Lower lobe of right lung (tissue), 2 donors: ENCODE measurements around the gene CMTM3. TPM values are rescaled to one million over a fixed set of nuclear protein-coding genes. Genes with fewer than 3 reads are reported as not detected.
"Not testable (repeated sequence)": the region's sequence is repeated elsewhere in the genome, so short reads cannot be mapped to it uniquely, and the experiment has no call there.

Source experiments
- ATAC-seq, 2 donors: fragments of 200-7000 bp; cut with Tn5 transposase; one replicate each; pipeline ENCODE4 v1.9.1; 2020 to 2022; ENCODE audit warnings: mild to moderate bottlenecking in 2 of 2, moderate library complexity in 2 of 2
- DNase-seq: peaks from one replicate; pipeline ENCODE4 v3.0.0-alpha.2; 2020
- H3K27ac ChIP-seq: fragments of 200-600 bp; one replicate; pipeline ENCODE4 v1.8.0; 2022
- H3K27me3 ChIP-seq: fragments of 200-600 bp; one replicate; pipeline ENCODE4 v1.8.0; 2022; ENCODE audit warnings: low read depth
- H3K36me3 ChIP-seq: fragments of 200-600 bp; one replicate; pipeline ENCODE4 v1.8.0; 2022; ENCODE audit warnings: mild to moderate bottlenecking
- H3K4me1 ChIP-seq: fragments of 200-600 bp; one replicate; pipeline ENCODE4 v1.8.0; 2022
- H3K4me3 ChIP-seq: fragments of 200-600 bp; one replicate; pipeline ENCODE4 v1.8.0; 2022; ENCODE audit warnings: mild to moderate bottlenecking
- H3K9me3 ChIP-seq: fragments of 200-600 bp; one replicate; pipeline ENCODE4 v1.8.0; 2022
- intact Hi-C: fragments of 100-400 bp; cut with DNase I; formaldehyde crosslinking; loops from one replicate; pipeline ENCODE4 v1.11.0; 2022
- total RNA-seq: library from RNA; stranded (reverse); fragmentation: NEBNext Ultra II Directional; extraction: Animal tissue kit (Norgen Biotek cat#: 25700); gene quantifications from one replicate; pipeline ENCODE4 v1.2.1, GENCODE V29; 2021
- TF ChIP-seq, protein P1 (sequence below): fragments of 200-600 bp; IDR thresholded peaks from one replicate; pipeline ENCODE4 v1.8.0; 2022; ENCODE audit warnings: antibody characterized with exemption, mild to moderate bottlenecking
- donor health status: DM: no; HTN: yes; CAD: no; lungs with severe emphysema.

CMTM3 gene
- total RNA-seq, 1 donor from 2014 or later, result 35.8 TPM

DNA sequence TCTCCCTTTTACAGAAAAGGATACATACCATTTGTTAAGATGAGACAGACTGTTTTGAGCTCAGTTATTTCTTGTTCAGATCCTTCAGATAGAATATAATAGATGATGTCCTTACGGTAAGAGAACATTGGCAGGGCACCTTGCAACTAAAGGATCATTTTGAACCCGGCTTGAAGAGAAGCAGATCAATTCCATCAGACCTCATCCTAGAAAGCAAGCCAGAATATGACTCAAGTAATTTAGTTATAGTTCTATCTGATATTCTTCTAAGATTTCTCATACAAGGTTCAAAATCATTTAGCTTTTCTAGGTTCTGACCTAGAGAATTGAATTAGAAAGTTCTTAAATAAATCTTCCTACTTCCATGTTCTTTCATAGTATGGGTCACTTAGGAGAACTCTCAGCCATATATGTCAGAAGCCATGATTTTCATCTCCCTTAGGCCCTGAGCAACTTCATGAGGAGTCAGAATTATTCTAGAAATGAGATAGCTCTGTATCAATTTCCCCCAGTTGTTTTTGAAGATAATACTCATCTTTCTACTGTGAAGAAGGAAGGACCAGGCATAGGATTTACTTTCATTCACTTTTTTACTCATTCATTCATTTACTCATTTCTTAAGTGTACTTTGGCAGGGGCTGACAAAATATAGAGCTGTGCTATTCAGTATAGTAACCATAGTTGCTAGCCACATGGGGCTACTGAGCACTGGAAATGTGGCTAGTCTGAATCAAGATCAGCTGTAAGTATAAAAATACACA is 40.8 kb upstream of the CMTM3 start:
- Histone ChIP-seq H3K36me3 (peaks cover 61% of the 10 kb centered on the region), H3K9me3 (no peaks in the 10 kb centered on the region), H3K4me3 (no peak overlapping the region), H3K4me1 (peaks cover 6% of the 10 kb centered on the region), H3K27ac (no peak overlapping the region), H3K27me3 (no peaks in the 10 kb centered on the region)
- intact Hi-C loops, result no loop called here
- DNase-seq (no peak), ATAC-seq (no peak)
- TF ChIP-seq, protein P1, sequence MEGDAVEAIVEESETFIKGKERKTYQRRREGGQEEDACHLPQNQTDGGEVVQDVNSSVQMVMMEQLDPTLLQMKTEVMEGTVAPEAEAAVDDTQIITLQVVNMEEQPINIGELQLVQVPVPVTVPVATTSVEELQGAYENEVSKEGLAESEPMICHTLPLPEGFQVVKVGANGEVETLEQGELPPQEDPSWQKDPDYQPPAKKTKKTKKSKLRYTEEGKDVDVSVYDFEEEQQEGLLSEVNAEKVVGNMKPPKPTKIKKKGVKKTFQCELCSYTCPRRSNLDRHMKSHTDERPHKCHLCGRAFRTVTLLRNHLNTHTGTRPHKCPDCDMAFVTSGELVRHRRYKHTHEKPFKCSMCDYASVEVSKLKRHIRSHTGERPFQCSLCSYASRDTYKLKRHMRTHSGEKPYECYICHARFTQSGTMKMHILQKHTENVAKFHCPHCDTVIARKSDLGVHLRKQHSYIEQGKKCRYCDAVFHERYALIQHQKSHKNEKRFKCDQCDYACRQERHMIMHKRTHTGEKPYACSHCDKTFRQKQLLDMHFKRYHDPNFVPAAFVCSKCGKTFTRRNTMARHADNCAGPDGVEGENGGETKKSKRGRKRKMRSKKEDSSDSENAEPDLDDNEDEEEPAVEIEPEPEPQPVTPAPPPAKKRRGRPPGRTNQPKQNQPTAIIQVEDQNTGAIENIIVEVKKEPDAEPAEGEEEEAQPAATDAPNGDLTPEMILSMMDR, result no peak

- no peaks in the 10 kb centered on the region for H3K27me3 ChIP-seq
- no peaks in the 10 kb centered on the region for H3K9me3 ChIP-seq
- H3K4me3 ChIP-seq, result no peak within 1 kb of the TSS
- TF ChIP-seq, protein P1, result no peak
- intact Hi-C loops, result no loop called here
- DNase-seq (no peak), ATAC-seq (peak in 1 of 2 donors; percentile 9)
- H3K27ac ChIP-seq, result no peak within 1 kb of the TSS
- peaks cover 45% of the 10 kb centered on the region for H3K36me3 ChIP-seq
- peaks cover 6% of the 10 kb centered on the region for H3K4me1 ChIP-seq
Measured at GRCh38 chr16:66566051-66566901, 38.2 kb upstream of the CMTM3 start, which contains the start of gene CMTM1. TSS of gene CMTM1 (plus strand) at chr16:66566439. CDS start at chr16:66566514, 75 bp downstream.

DNA sequence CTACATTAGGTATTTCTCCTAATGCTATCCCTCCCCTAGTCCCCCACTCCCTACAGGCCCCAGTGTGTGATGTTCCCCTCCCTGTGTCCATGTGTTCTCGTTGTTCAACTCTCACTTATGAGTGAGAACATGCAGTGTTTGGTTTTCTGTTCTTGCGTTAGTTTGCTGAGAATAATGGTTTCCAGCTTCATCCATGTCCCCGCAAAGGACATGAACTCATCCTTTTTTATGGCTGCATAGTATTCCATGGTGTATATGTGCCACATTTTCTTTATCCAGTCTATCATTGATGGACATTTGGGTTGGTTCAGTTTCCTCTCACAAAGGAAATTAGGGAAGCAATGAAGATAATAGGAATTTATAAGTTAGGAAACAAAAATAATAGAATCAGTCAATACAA is 37.2 kb upstream of the CMTM3 start:
- ATAC-seq, H3K9me3 ChIP-seq, H3K4me1 ChIP-seq, H3K27ac ChIP-seq, intact Hi-C loops, H3K27me3 ChIP-seq, DNase-seq, H3K4me3 ChIP-seq: not testable (repeated sequence)
- peaks cover 45% of the 10 kb centered on the region for H3K36me3 ChIP-seq

- DNase-seq, result no peak
- peaks cover 37% of the 10 kb centered on the region for H3K36me3 ChIP-seq
- H3K27ac ChIP-seq, result no peak overlapping the region
- H3K4me1 ChIP-seq, result peaks cover 6% of the 10 kb centered on the region
- H3K4me3 ChIP-seq, result no peak overlapping the region
- TF ChIP-seq, protein P1, result no peak
- intact Hi-C loops, result no loop called here
- no peaks in the 10 kb centered on the region for H3K27me3 ChIP-seq
- no peaks in the 10 kb centered on the region for H3K9me3 ChIP-seq
- ATAC-seq, result no peak
Measured at GRCh38 chr16:66568355-66568754, 36.1 kb upstream of the CMTM3 start.

DNA sequence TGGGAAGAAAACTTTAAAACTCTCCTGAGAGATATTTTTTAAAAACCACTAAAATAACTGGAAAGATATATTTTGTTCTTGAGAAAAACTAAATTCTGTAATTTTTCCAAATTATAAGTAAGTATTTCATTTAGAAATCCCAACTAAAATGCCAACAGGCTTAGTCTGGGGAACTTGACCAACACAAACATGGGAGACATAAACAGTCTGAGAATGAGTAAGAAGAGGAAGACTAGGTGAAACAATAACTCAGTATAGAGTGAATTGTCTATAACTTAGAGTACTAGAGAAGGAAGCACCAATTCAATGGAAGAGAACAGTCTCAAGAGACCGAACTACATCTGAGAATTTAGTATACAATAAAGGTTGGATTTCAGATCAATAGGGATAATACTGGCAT is 35.4 kb upstream of the CMTM3 start:
- Histone ChIP-seq H3K9me3 (no peaks in the 10 kb centered on the region), H3K4me1 (peaks cover 6% of the 10 kb centered on the region), H3K36me3 (peaks cover 29% of the 10 kb centered on the region), H3K27ac (no peak overlapping the region), H3K27me3 (no peaks in the 10 kb centered on the region), H3K4me3 (no peak overlapping the region)
- TF ChIP-seq, protein P1, result no peak
- intact Hi-C loops, result no loop called here
- ATAC-seq, result no peak
- DNase-seq, result no peak
